ENCODE measurements around the gene MIB1. TPM values are rescaled to one million over a fixed set of nuclear protein-coding genes. Genes with fewer than 3 reads are reported as not detected.

Gene MIB1
- 10 to 100 TPM; 57.1 to 63.5 TPM for total RNA-seq
- 10 to 100 TPM in 1 of 2 donors, 1 to 10 TPM in 1; 8.5 to 12.3 TPM for polyA plus RNA-seq
- long read RNA-seq, donor 1, partial matches to known transcripts = 9 of 22 reads
- long read RNA-seq, donor 1, other reads (novel, unspliced or antisense) = 13 of 22 reads
- long read RNA-seq, donor 2, full-length matches to known transcripts = 1 of 19 reads
- long read RNA-seq, donor 2, partial matches to known transcripts = 5 of 19 reads
- long read RNA-seq, donor 2, other reads (novel, unspliced or antisense) = 13 of 19 reads

DNA sequence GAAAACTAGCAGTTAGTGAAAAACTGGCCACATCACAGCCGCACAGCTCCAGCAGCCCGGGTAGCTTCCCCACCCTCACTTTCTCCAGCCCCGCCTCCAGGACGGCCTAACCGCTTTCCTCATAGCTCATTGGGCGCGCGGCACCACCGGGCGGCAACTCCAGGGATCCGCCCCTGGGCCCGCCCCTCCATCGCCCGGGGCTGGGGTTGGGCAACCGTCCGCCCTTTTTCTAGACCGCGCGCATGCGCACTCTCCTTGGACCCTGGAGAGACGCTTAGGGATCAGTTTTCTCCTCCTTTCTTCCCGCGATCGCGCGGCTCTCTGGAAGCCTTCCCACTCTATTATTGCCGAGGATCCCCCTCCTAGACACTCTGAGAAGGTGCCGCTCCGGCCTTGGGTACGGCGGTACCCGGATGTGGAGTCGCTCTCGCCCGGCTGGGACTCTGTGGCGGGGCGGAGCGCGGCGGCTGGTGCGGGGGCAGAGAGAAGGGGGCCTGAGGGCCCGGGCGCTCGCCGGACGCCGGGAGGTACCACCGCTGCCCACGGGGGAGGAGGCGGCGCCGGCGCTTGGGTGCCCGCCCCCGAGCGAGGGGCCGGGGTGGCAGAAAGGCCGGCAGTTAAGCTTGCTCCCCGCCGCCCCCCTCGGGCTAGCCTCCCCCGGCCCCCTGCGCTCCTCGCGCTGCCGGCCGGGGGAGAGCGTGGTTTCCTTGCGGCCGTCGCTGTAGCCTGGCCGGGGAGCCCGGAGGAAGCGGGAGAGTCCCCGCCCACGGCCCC lies at the start of gene MIB1:
TSS of gene MIB1 (plus strand) at position 255 of the 774 bp plus-strand sequence. CDS start 792 bp downstream, outside the sequence.
- peak; percentile 100 for ATAC-seq (ENCODE audit: low FRiP score)

DNA sequence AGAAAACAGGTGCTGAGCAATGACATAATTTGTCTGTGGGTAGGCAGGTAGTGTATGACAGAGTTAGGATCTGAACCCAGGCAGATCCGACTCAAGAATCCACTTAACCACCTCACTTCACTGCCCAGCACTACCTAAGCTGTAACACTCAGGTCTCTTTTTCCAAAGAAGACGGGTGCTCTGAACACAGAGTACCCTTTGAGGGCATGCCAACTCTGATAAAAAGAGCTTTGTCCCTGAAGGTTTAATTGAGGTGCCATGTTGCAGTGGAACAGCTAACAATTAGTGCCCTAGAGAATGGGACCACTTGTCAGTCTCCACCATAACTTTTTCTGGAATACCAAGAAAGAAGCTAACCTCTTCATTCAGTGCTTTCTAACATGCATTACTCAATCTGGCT lies 47.3 kb upstream of the MIB1 start:
- Histone ChIP-seq H3K4me1 (ENCODE audit: control insufficient read depth in 1 of 2, insufficient read depth in 2 of 2, low read length in 2 of 2) (no peaks in the 10 kb centered on the region), H3K36me3 (ENCODE audit: control insufficient read depth in 1 of 2, insufficient read depth in 2 of 2, low read length in 1 of 2) (peaks cover 0 to 3% of the 10 kb centered on the region in 2 donors), H3K9me3 (ENCODE audit: control insufficient read depth, low read length) (no peaks in the 10 kb centered on the region), H3K27ac (ENCODE audit: low read depth in 1 of 2, low read length in 2 of 2) (no peak overlapping the region), H3K4me3 (ENCODE audit: low read length in 2 of 2) (no peak overlapping the region), H3K27me3 (ENCODE audit: control insufficient read depth in 1 of 2, insufficient read depth in 2 of 2, low read length in 1 of 2) (no peaks in the 10 kb centered on the region)
- intact Hi-C loops (cut with DNase I) = no loop called here
- DNase-seq = no peak
- WGBS, 2 donors = 92 to 97% methylated on average over 2 of the region's 2 CpGs
- no peak for ATAC-seq (ENCODE audit: low FRiP score)

More for the DNA sequence above, at the start of gene MIB1:
- Histone ChIP-seq H3K36me3 (ENCODE audit: control insufficient read depth in 1 of 2, insufficient read depth in 2 of 2, low read length in 1 of 2) (no peaks in the 10 kb centered on the region), H3K9me3 (ENCODE audit: control insufficient read depth, low read length) (no peaks in the 10 kb centered on the region), H3K27me3 (ENCODE audit: control insufficient read depth in 1 of 2, insufficient read depth in 2 of 2, low read length in 1 of 2) (no peaks in the 10 kb centered on the region), H3K4me1 (ENCODE audit: control insufficient read depth in 1 of 2, insufficient read depth in 2 of 2, low read length in 2 of 2) (no peaks in the 10 kb centered on the region), H3K4me3 (ENCODE audit: low read length in 2 of 2) (peak within 1 kb of the TSS; percentile 85 to 95), H3K27ac (ENCODE audit: low read depth in 1 of 2, low read length in 2 of 2) (peak within 1 kb of the TSS; percentile 53 to 60)
- intact Hi-C loops (cut with DNase I) = loop anchor here (2.0 to 5.0 kb wide), 4 partner anchors 36 to 138 kb away; partner anchors contain the start of genes ABHD3 (in 2 of the 2) and ESCO1 (in 1 of the 2)
- DNase-seq = peak; percentile 99 to 100
- 0% methylated on average over 48 to 76 of the region's 76 CpGs for WGBS, 2 donors

DNA sequence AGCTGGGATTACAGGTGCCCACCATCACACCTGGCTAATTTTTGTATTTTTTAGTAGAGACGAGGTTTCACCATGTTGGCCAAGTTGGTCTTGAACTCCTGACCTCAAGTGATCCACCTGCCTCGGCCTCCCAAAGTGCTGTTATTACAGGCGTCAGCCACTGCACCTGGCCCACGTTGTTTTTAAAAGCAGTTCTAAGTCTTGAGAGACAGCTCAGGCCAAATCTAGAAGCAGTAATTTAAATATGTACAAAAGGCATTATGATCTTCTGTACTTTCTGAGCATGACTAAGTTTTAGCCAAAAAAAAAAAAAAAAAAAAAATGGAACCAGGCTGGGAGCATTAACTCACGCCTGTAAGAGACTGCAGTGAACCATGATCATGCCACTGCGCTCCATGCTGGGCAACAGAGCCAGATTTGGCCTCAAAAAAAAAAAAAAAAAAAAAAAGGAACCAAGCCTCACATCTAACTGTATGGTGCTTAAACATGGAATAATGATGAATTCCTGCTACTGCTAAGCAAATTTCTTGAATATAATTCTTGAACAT lies 40.0 kb upstream of the MIB1 start:
- WGBS, 2 donors = 83 to 87% methylated on average over 6 of the region's 6 CpGs
- intact Hi-C loops (cut with DNase I) = loop anchor here (5.0 to 10.0 kb wide), 2 partner anchors 42 to 86 kb away; partner anchors contain the start of genes MIB1 (in 1 of the 2) and SNRPD1 (in 1 of the 2)
- Histone ChIP-seq H3K27ac (ENCODE audit: low read depth in 1 of 2, low read length in 2 of 2) (no peak overlapping the region), H3K9me3 (ENCODE audit: control insufficient read depth, low read length) (no peaks in the 10 kb centered on the region), H3K27me3 (ENCODE audit: control insufficient read depth in 1 of 2, insufficient read depth in 2 of 2, low read length in 1 of 2) (no peaks in the 10 kb centered on the region), H3K4me3 (ENCODE audit: low read length in 2 of 2) (no peak overlapping the region), H3K4me1 (ENCODE audit: control insufficient read depth in 1 of 2, insufficient read depth in 2 of 2, low read length in 2 of 2) (no peaks in the 10 kb centered on the region), H3K36me3 (ENCODE audit: control insufficient read depth in 1 of 2, insufficient read depth in 2 of 2, low read length in 1 of 2) (no peaks in the 10 kb centered on the region)
- DNase-seq = no peak
- no peak for ATAC-seq (ENCODE audit: low FRiP score)

DNA sequence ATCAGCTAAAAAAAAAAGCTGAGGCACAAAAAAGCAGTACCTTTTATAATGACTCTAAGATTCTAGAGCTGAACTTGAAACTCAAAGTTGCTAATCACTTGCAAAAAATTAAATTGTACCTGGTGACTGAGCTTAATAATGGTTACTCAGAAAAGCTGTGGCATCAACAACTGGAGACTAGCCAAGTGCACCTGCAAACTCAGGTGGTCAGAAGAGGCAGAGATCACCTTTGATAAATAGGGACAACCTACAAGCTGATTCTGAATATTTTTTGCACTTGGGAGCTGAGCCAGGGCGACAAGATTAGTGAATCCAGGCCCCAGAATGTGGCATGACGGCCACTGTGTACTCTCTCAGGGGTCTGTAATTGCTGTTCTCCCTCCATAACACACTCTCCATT lies 39.0 kb upstream of the MIB1 start:
- no peak overlapping the region for H3K27ac ChIP-seq (ENCODE audit: low read depth in 1 of 2, low read length in 2 of 2)
- no peaks in the 10 kb centered on the region for H3K4me1 ChIP-seq (ENCODE audit: control insufficient read depth in 1 of 2, insufficient read depth in 2 of 2, low read length in 2 of 2)
- ATAC-seq (ENCODE audit: low FRiP score) (no peak), DNase-seq (no peak)
- no peaks in the 10 kb centered on the region for H3K36me3 ChIP-seq (ENCODE audit: control insufficient read depth in 1 of 2, insufficient read depth in 2 of 2, low read length in 1 of 2)
- H3K4me3 ChIP-seq (ENCODE audit: low read length in 2 of 2) = no peak overlapping the region
- no peaks in the 10 kb centered on the region for H3K9me3 ChIP-seq (ENCODE audit: control insufficient read depth, low read length)
- no peaks in the 10 kb centered on the region for H3K27me3 ChIP-seq (ENCODE audit: control insufficient read depth in 1 of 2, insufficient read depth in 2 of 2, low read length in 1 of 2)
- intact Hi-C loops (cut with DNase I) = loop anchor here (5.0 to 10.0 kb wide), 2 partner anchors 41 to 87 kb away; partner anchors contain the start of genes MIB1 (in 1 of the 2) and SNRPD1 (in 1 of the 2)
- 94 to 100% methylated on average over 2 of the region's 2 CpGs for WGBS, 2 donors

DNA sequence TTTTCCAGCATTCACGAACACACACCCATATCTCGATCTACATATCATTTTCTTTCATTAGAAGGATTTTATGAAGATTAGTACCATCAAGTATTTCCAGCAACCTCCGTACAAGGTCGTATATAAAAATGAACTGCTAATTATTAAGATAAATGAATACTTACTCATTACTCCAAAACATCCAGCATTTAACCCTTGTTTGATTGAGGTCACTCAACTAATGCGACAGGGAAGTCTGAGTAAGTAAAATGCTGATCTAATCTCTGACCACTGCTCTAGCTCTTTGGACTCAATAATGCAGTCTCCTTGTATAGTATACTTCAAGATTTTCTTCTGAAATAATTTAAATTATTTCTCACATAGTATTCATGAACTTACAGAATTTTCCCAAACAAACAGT lies 38.0 kb upstream of the MIB1 start:
- DNase-seq = no peak

DNA sequence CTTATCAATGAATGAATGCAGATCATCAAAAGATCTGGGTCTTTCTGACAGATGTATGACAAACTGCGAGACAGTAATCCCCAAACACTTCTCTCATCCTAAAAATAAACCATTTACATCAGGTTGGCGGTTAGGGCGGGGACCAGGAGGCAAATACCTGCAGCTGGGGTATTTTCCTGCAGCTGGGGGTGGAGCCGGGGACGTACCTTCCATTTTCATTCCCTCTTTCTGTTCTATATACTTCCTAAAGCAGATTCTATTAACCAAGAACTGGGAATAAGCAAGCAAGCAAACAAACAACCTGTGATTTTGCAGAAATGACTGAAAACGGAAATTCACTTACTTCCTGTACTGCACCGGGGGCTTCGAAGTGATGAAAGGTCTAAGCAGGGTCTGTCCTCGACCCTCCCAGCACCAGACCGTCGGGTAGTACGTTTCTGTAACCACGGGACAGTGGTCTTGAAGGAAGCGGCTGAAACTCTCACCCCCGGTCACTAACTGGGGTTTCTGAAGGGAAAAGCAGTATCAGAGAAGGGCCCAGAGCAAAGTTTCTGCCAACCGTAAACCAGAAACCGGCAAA lies 37.3 kb upstream of the MIB1 start:
- Histone ChIP-seq H3K9me3 (ENCODE audit: control insufficient read depth, low read length) (no peaks in the 10 kb centered on the region), H3K4me3 (ENCODE audit: low read length in 2 of 2) (peak overlapping the region; percentile 67 to 74), H3K36me3 (ENCODE audit: control insufficient read depth in 1 of 2, insufficient read depth in 2 of 2, low read length in 1 of 2) (no peaks in the 10 kb centered on the region), H3K4me1 (ENCODE audit: control insufficient read depth in 1 of 2, insufficient read depth in 2 of 2, low read length in 2 of 2) (no peaks in the 10 kb centered on the region), H3K27me3 (ENCODE audit: control insufficient read depth in 1 of 2, insufficient read depth in 2 of 2, low read length in 1 of 2) (no peaks in the 10 kb centered on the region), H3K27ac (ENCODE audit: low read depth in 1 of 2, low read length in 2 of 2) (no peak overlapping the region)
- DNase-seq (no peak), ATAC-seq (ENCODE audit: low FRiP score) (no peak)
- intact Hi-C loops (cut with DNase I) = loop anchor here (5.0 to 10.0 kb wide), 2 partner anchors 39 to 89 kb away; partner anchors contain the start of genes MIB1 (in 1 of the 2) and SNRPD1 (in 1 of the 2)
- WGBS, 2 donors = 15 to 16% methylated on average over 17 of the region's 17 CpGs

More for the DNA sequence above, 38.0 kb upstream of the MIB1 start:
- 91 to 93% methylated on average over 5 of the region's 5 CpGs for WGBS, 2 donors
- Histone ChIP-seq H3K4me3 (ENCODE audit: low read length in 2 of 2) (no peak overlapping the region), H3K36me3 (ENCODE audit: control insufficient read depth in 1 of 2, insufficient read depth in 2 of 2, low read length in 1 of 2) (no peaks in the 10 kb centered on the region), H3K9me3 (ENCODE audit: control insufficient read depth, low read length) (no peaks in the 10 kb centered on the region), H3K27me3 (ENCODE audit: control insufficient read depth in 1 of 2, insufficient read depth in 2 of 2, low read length in 1 of 2) (no peaks in the 10 kb centered on the region), H3K4me1 (ENCODE audit: control insufficient read depth in 1 of 2, insufficient read depth in 2 of 2, low read length in 2 of 2) (no peaks in the 10 kb centered on the region), H3K27ac (ENCODE audit: low read depth in 1 of 2, low read length in 2 of 2) (no peak overlapping the region)
- intact Hi-C loops (cut with DNase I) = loop anchor here (5.0 to 10.0 kb wide), 2 partner anchors 40 to 88 kb away; partner anchors contain the start of genes MIB1 (in 1 of the 2) and SNRPD1 (in 1 of the 2)
- ATAC-seq (ENCODE audit: low FRiP score) = no peak

- 3 to 5% methylated on average over 33 to 60 of the region's 60 CpGs for WGBS, 2 donors
- Histone ChIP-seq H3K36me3 (ENCODE audit: control insufficient read depth in 1 of 2, insufficient read depth in 2 of 2, low read length in 1 of 2) (no peaks in the 10 kb centered on the region), H3K4me1 (ENCODE audit: control insufficient read depth in 1 of 2, insufficient read depth in 2 of 2, low read length in 2 of 2) (no peaks in the 10 kb centered on the region), H3K4me3 (ENCODE audit: low read length in 2 of 2) (peak within 1 kb of the TSS; percentile 67 to 74), H3K27me3 (ENCODE audit: control insufficient read depth in 1 of 2, insufficient read depth in 2 of 2, low read length in 1 of 2) (no peaks in the 10 kb centered on the region), H3K27ac (ENCODE audit: low read depth in 1 of 2, low read length in 2 of 2) (peak within 1 kb of the TSS; percentile 53 to 79), H3K9me3 (ENCODE audit: control insufficient read depth, low read length) (no peaks in the 10 kb centered on the region)
- intact Hi-C loops (cut with DNase I) = loop anchor here (2.0 to 10.0 kb wide), 3 partner anchors 36 to 90 kb away; partner anchors contain the start of genes MIB1 (in 2 of the 2) and SNRPD1 (in 1 of the 2)
- ATAC-seq (ENCODE audit: low FRiP score) = peak; percentile 99
- DNase-seq = peak; percentile 96 to 98
Measured at GRCh38 chr18:21704603-21705364, 35.8 kb upstream of the MIB1 start, which contains the start of gene ABHD3. Gene ABHD3, minus strand, starts transcription at chr18:21704774. Its CDS starts 109 bp downstream, at chr18:21704665.
